Heart left ventricle (tissue), 16 donors: ENCODE data around the gene GCNT2. TPM values are rescaled to one million over a fixed set of nuclear protein-coding genes. Genes with fewer than 3 reads are reported as not detected.
A peak's percentile ranks its signal among the peaks of the same experiment; 100 is the strongest.

ENCODE experiments used
- ATAC-seq, 4 donors: fragments of 200-7000 bp; cut with Tn5 transposase; one replicate each; pipeline ENCODE4 v1.9.1; 2020 to 2022; ENCODE audit warnings: moderate library complexity in 4 of 4, mild to moderate bottlenecking in 3 of 4, moderate number of reproducible peaks in 1 of 4
- DNase-seq, 5 donors: peaks; one replicate each; pipeline ENCODE4 v3.0.0-alpha.2; 2020
- H3K27ac ChIP-seq, 12 donors: fragments of 200-600 bp; sonication (generic) in 4 of 12; one replicate each; pipeline versions ENCODE4 v1.5.0 to v1.8.0; 2016 to 2022; ENCODE audit warnings: mild to moderate bottlenecking in 2 of 12
- H3K27me3 ChIP-seq, 9 donors: fragments of 200-600 bp; sonication (generic) in 2 of 9; one replicate each; pipeline versions ENCODE4 v1.5.1 to v1.8.0; 2016 to 2022; ENCODE audit warnings: mild to moderate bottlenecking in 3 of 9
- H3K36me3 ChIP-seq, 9 donors: fragments of 200-600 bp; sonication (generic) in 2 of 9; one replicate each; pipeline versions ENCODE4 v1.5.0 to v1.8.0; 2018 to 2022; ENCODE audit warnings: mild to moderate bottlenecking in 2 of 9
- H3K4me1 ChIP-seq, 12 donors: fragments of 200-600 bp; sonication (generic) in 4 of 12; one replicate each; pipeline versions ENCODE4 v1.5.0 to v1.8.0; 2016 to 2022; ENCODE audit warnings: mild to moderate bottlenecking in 3 of 12
- H3K4me3 ChIP-seq, 12 donors: fragments of 200-600 bp; sonication (generic) in 4 of 12; one replicate each; pipeline versions ENCODE4 v1.5.0 to v1.8.0; 2017 to 2022; ENCODE audit warnings: mild to moderate bottlenecking in 9 of 12, moderate library complexity in 4 of 12
- H3K9me3 ChIP-seq, 12 donors: fragments of 200-600 bp; sonication (generic) in 4 of 12; one replicate each; pipeline versions ENCODE4 v1.5.0 to v1.8.0; 2016 to 2022; ENCODE audit warnings: mild to moderate bottlenecking in 1 of 12
- CTCF ChIP-seq, 12 donors: fragments of 200-600 bp; sonication (generic) in 4 of 12; IDR thresholded peaks; one replicate each; pipeline versions ENCODE4 v1.5.0 to v1.8.0; 2018 to 2022; ENCODE audit warnings: antibody characterized with exemption in 12 of 12, mild to moderate bottlenecking in 5 of 12
- POLR2A ChIP-seq, 2 donors: fragments of 450-650 bp; IDR thresholded peaks; one replicate each; pipeline ENCODE4 v1.6.1; 2017; ENCODE audit warnings: antibody characterized with exemption in 2 of 2, mild to moderate bottlenecking in 2 of 2, moderate library complexity in 2 of 2
- WGBS, 4 donors: extraction: QIAGEN DNeasy Blood & Tissue Kit in 2 of 4; methylation state at CpG; one replicate each; pipeline versions ENCODE4 v1.1.5 to v1.1.7; 2013 to 2018; 5-methylcytosine and 5-hydroxymethylcytosine counted together
- intact Hi-C, 10 donors: fragments of 100-400 bp; cut with DNase I; formaldehyde crosslinking; loops; one replicate each; pipeline versions ENCODE4 v1.11.1 to v1.14.2; 2022
- polyA plus RNA-seq, 2 donors: library from polyadenylated mRNA; stranded (reverse); fragments of 200-250 nt; gene quantifications; one replicate each; pipeline ENCODE4 v1.2.3, GENCODE V29; 2013
- total RNA-seq, 9 donors: library from RNA; depleted of rRNA in 2 of 9; stranded (reverse); fragments of >200 nt in 2 of 9; fragmentation: NEBNext Ultra II Directional in 3 of 9; extraction: Animal tissue kit (Norgen Biotek cat#: 25700) in 3 of 9; gene quantifications; one replicate each; pipeline versions ENCODE4 v1.1.0 to v1.2.4, GENCODE V29; 2016 to 2023
- donor health status: ischemic (EF 13 %, LVEDD 7.1; RV severe dilation, severe dysfunction).
- donor health status: healthy with polysubstance abuse.
- donor health status: DM: no; HTN: yes; CAD: no.
- donor health status: DM: no; HTN: no; CAD: no.
- donor health status: ischemic (EF 25% LVEDD 6.9; RV normal size, moderate dysfunction).
- donor health status: ischemic (EF 25% LVEDD 5.7; RV mildly dilated, moderate dysfunction).
- donor health status: healthy.
- donor health status: DM: yes; HTN: yes; CAD: no.
- donor health status: ischemic (EF 35%, LVEDD 5.7; RV mildly dilated, moderate dysfunction).
- donor health status: nonischemic (EF 11% LVEDD 7.7; RV severe dilation, severe dysfunction).
- donor health status: DM: yes; HTN: yes; CAD: no.
- donor health status: PGD.
- donor health status: ischemic (EF 29% LVEDD 5.4; RV normal size, mild dysfunction).
- donor health status: nonischemic (EF 23%, LVEDD 6.1; RV moderate dilation, normal function).

The GCNT2 gene
- total and polyA plus RNA-seq, 11 donors, result 15.1 to 68.8 (median 40.9) TPM

GRCh38 chr6:10582774-10583508 is 61.8 kb downstream of the GCNT2 start:
- intact Hi-C loops, result loop anchor here in 3 of 10 donors (10.0 kb wide), 2 partner anchors 58 to 68 kb away; partner anchors contain the start of gene GCNT2 (in 2 of the 3)
- H3K9me3 ChIP-seq, result no peaks in the 10 kb centered on the region
- peaks cover 0 to 24% (median 5%) of the 10 kb centered on the region in 12 donors for H3K4me1 ChIP-seq
- 20 to 29% (median 28%) methylated on average over 10 of the region's 10 CpGs for WGBS, 4 donors
- no peak for TF ChIP-seq POLR2A (IDR thresholded peaks at IDR 0.05)
- no peak for TF ChIP-seq CTCF (IDR thresholded peaks at IDR 0.05)
- no peaks in the 10 kb centered on the region for H3K36me3 ChIP-seq
- ATAC-seq (peak in 1 of 4 donors; percentile 60), DNase-seq (peak in 2 of 5 donors; percentile 52 to 62)
- H3K27me3 ChIP-seq, result no peaks in the 10 kb centered on the region
- H3K4me3 ChIP-seq, result no peak overlapping the region
- peak overlapping the region in 11 of 12 donors; percentile 25 to 75 (median 46) for H3K27ac ChIP-seq

GRCh38 chr6:10583509-10583901 is 62.4 kb downstream of the GCNT2 start:
- no peak for DNase-seq
- H3K9me3 ChIP-seq, result no peaks in the 10 kb centered on the region
- no peak overlapping the region for H3K4me3 ChIP-seq
- TF ChIP-seq CTCF (IDR thresholded peaks at IDR 0.05), result no peak
- no peak for TF ChIP-seq POLR2A (IDR thresholded peaks at IDR 0.05)
- H3K27ac ChIP-seq, result peak overlapping the region in 10 of 12 donors; percentile 25 to 75 (median 44)
- ATAC-seq, result peak in 2 of 4 donors; percentile 18 to 36
- H3K27me3 ChIP-seq, result no peaks in the 10 kb centered on the region
- WGBS, 4 donors, result 6 to 18% (median 13%) methylated on average over 3 of the region's 3 CpGs
- intact Hi-C loops, result loop anchor here in 3 of 10 donors (10.0 kb wide), 2 partner anchors 59 to 69 kb away; partner anchors contain the start of gene GCNT2 (in 2 of the 3)
- peaks cover 0 to 29% (median 5%) of the 10 kb centered on the region in 12 donors for H3K4me1 ChIP-seq
- no peaks in the 10 kb centered on the region for H3K36me3 ChIP-seq

- intact Hi-C loops, result loop anchor here in 6 of 10 donors (5.0 to 10.0 kb wide), 3 partner anchors 60 to 70 kb away; partner anchors contain the start of gene GCNT2 (in 5 of the 6)
- WGBS, 4 donors, result 76 to 94% (median 84%) methylated on average over 3 of the region's 3 CpGs
- no peaks in the 10 kb centered on the region for H3K36me3 ChIP-seq
- no peaks in the 10 kb centered on the region for H3K27me3 ChIP-seq
- no peak overlapping the region for H3K4me3 ChIP-seq
- TF ChIP-seq POLR2A (IDR thresholded peaks at IDR 0.05) (no peak), CTCF (IDR thresholded peaks at IDR 0.05) (no peak)
- peak overlapping the region in 4 of 12 donors; percentile 42 to 73 (median 60) for H3K27ac ChIP-seq
- H3K4me1 ChIP-seq, result peaks cover 0 to 39% (median 5%) of the 10 kb centered on the region in 12 donors
- ATAC-seq (no peak), DNase-seq (no peak)
- H3K9me3 ChIP-seq, result no peaks in the 10 kb centered on the region
These were observed 63.5 kb downstream of the GCNT2 start for GRCh38 chr6:10584607-10585006.

- 24 to 32% (median 28%) methylated on average over 13 of the region's 13 CpGs for WGBS, 4 donors
- Histone ChIP-seq H3K27me3 (no peaks in the 10 kb centered on the region), H3K9me3 (no peaks in the 10 kb centered on the region), H3K36me3 (no peaks in the 10 kb centered on the region), H3K4me3 (peak overlapping the region in 11 of 12 donors; percentile 10 to 61 (median 43)), H3K27ac (peak overlapping the region in 11 of 12 donors; percentile 30 to 85 (median 67)), H3K4me1 (peaks cover 0 to 39% (median 5%) of the 10 kb centered on the region in 12 donors)
- intact Hi-C loops, result loop anchor here in 6 of 10 donors (5.0 to 10.0 kb wide), 3 partner anchors 61 to 71 kb away; partner anchors contain the start of gene GCNT2 (in 5 of the 6)
- TF ChIP-seq POLR2A (IDR thresholded peaks at IDR 0.05), result no peak
- TF ChIP-seq CTCF (IDR thresholded peaks at IDR 0.05), result no peak
- DNase-seq (peak in 1 of 5 donors; percentile 34), ATAC-seq (peak in 3 of 4 donors; percentile 57 to 67 (median 61))
These were observed 64.2 kb downstream of the GCNT2 start for GRCh38 chr6:10585209-10585845.
